Neuronal stem cell (in vitro differentiated cells): Measurements from ENCODE around the gene SLC6A6.
A peak's percentile ranks its signal among the peaks of the same experiment; 100 is the strongest.

Experiments used
- DNase-seq: peaks from one replicate; pipeline ENCODE4 v3.0.0-alpha.2; 2013; ENCODE audit warnings: low spot score
- H2AFZ ChIP-seq: one replicate; pipeline ENCODE4 v1.6.1; 2013; ENCODE audit warnings: mild to moderate bottlenecking, low read length, inconsistent platforms
- H2AK5ac ChIP-seq: 2 replicates; pipeline ENCODE4 v1.6.1; 2013; ENCODE audit warnings: low read depth, mild to moderate bottlenecking, inconsistent platforms, low read length, moderate library complexity, mixed read lengths
- H2BK120ac ChIP-seq: 2 replicates; pipeline ENCODE4 v1.6.1; 2013; ENCODE audit warnings: low read depth, mild to moderate bottlenecking, inconsistent platforms, low read length, moderate library complexity, mixed read lengths
- H2BK12ac ChIP-seq: one replicate; pipeline ENCODE4 v1.6.1; 2013; ENCODE audit warnings: low read length, inconsistent platforms
- H2BK15ac ChIP-seq: 2 replicates; pipeline ENCODE4 v1.6.1; 2013; ENCODE audit warnings: mild to moderate bottlenecking, low read length, inconsistent platforms, mixed read lengths
- H2BK5ac ChIP-seq: one replicate; pipeline ENCODE4 v1.6.1; 2013; ENCODE audit warnings: inconsistent platforms, mild to moderate bottlenecking, low read length, moderate library complexity
- H3K14ac ChIP-seq: one replicate; pipeline ENCODE4 v1.6.1; 2013; ENCODE audit warnings: low read length, inconsistent platforms
- H3K18ac ChIP-seq: 2 replicates; pipeline ENCODE4 v1.6.1; 2013; ENCODE audit warnings: low read length, inconsistent platforms
- H3K23ac ChIP-seq: 2 replicates; pipeline ENCODE4 v1.6.1; 2013; ENCODE audit warnings: low read depth, mild to moderate bottlenecking, mixed read lengths, low read length, inconsistent platforms; ENCODE audit not compliant: poor library complexity
- H3K27ac ChIP-seq: replicated peaks from 3 replicates; pipeline ENCODE4 v1.5.1; 2013; ENCODE audit warnings: low read length, inconsistent platforms
- H3K27me3 ChIP-seq, 3 experiments: 2 replicates each; pipeline ENCODE4 v1.6.1; 2013; ENCODE audit warnings: low read length in 3 of 3, mild to moderate bottlenecking in 2 of 3, inconsistent platforms in 1 of 3, low read depth in 1 of 3, mixed read lengths in 1 of 3, moderate library complexity in 1 of 3; ENCODE audit not compliant: control insufficient read depth in 3 of 3, insufficient read depth in 3 of 3
- H3K36me3 ChIP-seq, 2 donors: replicated peaks in 1 of 2; 2 replicates each; pipeline ENCODE4 v1.6.1; 2013; ENCODE audit warnings: low read length in 2 of 2; ENCODE audit not compliant: control insufficient read depth in 2 of 2, insufficient read depth in 2 of 2
- H3K4ac ChIP-seq: 2 replicates; pipeline ENCODE4 v1.6.1; 2013; ENCODE audit warnings: inconsistent platforms, mild to moderate bottlenecking, low read length, moderate library complexity
- H3K4me1 ChIP-seq, 2 donors: 1 replicate in 1 of 2; 2 replicates in 1 of 2; pipeline ENCODE4 v1.6.1; 2013; ENCODE audit warnings: low read length in 2 of 2, low read depth in 1 of 2; ENCODE audit not compliant: control insufficient read depth in 2 of 2, insufficient read depth in 1 of 2
- H3K4me2 ChIP-seq: one replicate; pipeline ENCODE4 v1.6.1; 2013; ENCODE audit warnings: mild to moderate bottlenecking, low read length, inconsistent platforms; ENCODE audit not compliant: insufficient read depth, poor library complexity, severe bottlenecking
- H3K4me3 ChIP-seq, 2 donors: 2 replicates each; pipeline ENCODE4 v1.5.1; 2013; ENCODE audit warnings: low read length in 2 of 2, mild to moderate bottlenecking in 2 of 2, inconsistent platforms in 1 of 2, moderate library complexity in 1 of 2
- H3K79me1 ChIP-seq: one replicate; pipeline ENCODE4 v1.6.1; 2013; ENCODE audit warnings: low read depth, mild to moderate bottlenecking, inconsistent platforms, low read length, moderate library complexity
- H3K9ac ChIP-seq: one replicate; pipeline ENCODE4 v1.6.1; 2013; ENCODE audit warnings: mild to moderate bottlenecking, low read depth, low read length, inconsistent platforms; ENCODE audit not compliant: poor library complexity
- H3K9me3 ChIP-seq, 2 donors: replicated peaks in 1 of 2; 2 replicates each; pipeline versions ENCODE3 to v1.6.1; 2013; ENCODE audit warnings: low read length in 2 of 2, mild to moderate bottlenecking in 2 of 2, inconsistent platforms in 1 of 2, low read depth in 1 of 2, mixed read lengths in 1 of 2, moderate library complexity in 1 of 2; ENCODE audit not compliant: control insufficient read depth in 2 of 2, insufficient read depth in 1 of 2
- H4K8ac ChIP-seq: one replicate; pipeline ENCODE4 v1.6.1; 2013; ENCODE audit warnings: low read depth, mild to moderate bottlenecking, inconsistent platforms, low read length, moderate library complexity
- H4K91ac ChIP-seq: one replicate; pipeline ENCODE4 v1.6.1; 2013; ENCODE audit warnings: low read length, low read depth, mild to moderate bottlenecking, inconsistent platforms; ENCODE audit not compliant: poor library complexity
- WGBS, 2 donors: extraction: QIAGEN DNeasy Blood & Tissue Kit; methylation state at CpG; one replicate each; pipeline ENCODE4 v1.1.7; 2013; ENCODE audit warnings: missing lambda C conversion rate in 2 of 2, mixed read lengths in 1 of 2; ENCODE audit not compliant: insufficient read length in 2 of 2, insufficient replicate concordance in 1 of 2; ENCODE audit errors: extremely low coverage in 2 of 2; 5-methylcytosine and 5-hydroxymethylcytosine counted together

SLC6A6 gene

GRCh38 chr3:14485981-14486380 is 83.6 kb downstream of the SLC6A6 start:
- Histone ChIP-seq H2BK5ac (peak overlapping the region; percentile 61), H4K91ac (no peak overlapping the region), H3K79me1 (no peaks in the 10 kb centered on the region), H2AK5ac (no peak overlapping the region), H2BK12ac (no peak overlapping the region), H3K18ac (no peak overlapping the region), H3K9ac (no peak overlapping the region), H3K27me3 (no peaks in the 10 kb centered on the region), H2AFZ (no peak overlapping the region), H3K4ac (no peak overlapping the region), H3K4me1 (peaks cover 3 to 4% of the 10 kb centered on the region in 2 donors), H3K23ac (no peak overlapping the region), H3K9me3 (no peaks in the 10 kb centered on the region), H3K36me3 (peaks cover 2 to 37% of the 10 kb centered on the region in 2 donors), H3K4me3 (peak overlapping the region in 1 of 2 donors; percentile 12), H4K8ac (no peak overlapping the region), H2BK15ac (no peak overlapping the region), H2BK120ac (no peak overlapping the region), H3K27ac (no peak overlapping the region), H3K14ac (no peak overlapping the region), H3K4me2 (no peak overlapping the region)
- no CpG with 5 or more reads among the region's 3 CpGs for WGBS, 2 donors
- DNase-seq: no peak

DNA sequence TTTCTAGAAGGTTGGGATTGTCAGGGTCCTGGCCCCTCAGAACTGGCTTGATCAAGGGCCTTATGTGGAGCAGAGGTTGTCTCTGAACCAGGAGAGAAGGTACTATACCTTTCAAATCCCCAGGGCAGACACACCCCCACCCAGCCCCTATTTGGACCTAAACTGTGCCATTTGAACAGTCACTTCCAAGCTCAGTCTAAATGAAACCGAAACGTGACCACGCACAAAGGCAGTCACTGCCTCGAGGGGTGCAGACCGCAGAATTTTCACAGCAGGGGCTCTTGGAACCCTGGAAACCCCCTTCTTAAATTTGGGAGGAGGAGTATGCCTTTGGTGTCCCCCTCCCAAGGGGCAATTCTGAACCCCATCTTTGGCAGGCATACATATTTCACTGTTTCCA is 84.1 kb downstream of the SLC6A6 start:
- no peaks in the 10 kb centered on the region for H3K9me3 ChIP-seq
- no peak overlapping the region for H2AK5ac ChIP-seq
- H3K36me3 ChIP-seq: peaks cover 2 to 35% of the 10 kb centered on the region in 2 donors
- H3K18ac ChIP-seq: no peak overlapping the region
- no peak overlapping the region for H3K4ac ChIP-seq
- no peak overlapping the region for H3K23ac ChIP-seq
- H2BK120ac ChIP-seq: no peak overlapping the region
- WGBS, 2 donors: no CpG with 5 or more reads among the region's 5 CpGs
- H2AFZ ChIP-seq: no peak overlapping the region
- H3K4me2 ChIP-seq: no peak overlapping the region
- H2BK5ac ChIP-seq: peak overlapping the region; percentile 61
- H3K14ac ChIP-seq: no peak overlapping the region
- no peak overlapping the region for H3K9ac ChIP-seq
- H3K4me3 ChIP-seq: no peak overlapping the region
- no peak for DNase-seq
- H4K91ac ChIP-seq: no peak overlapping the region
- H3K79me1 ChIP-seq: no peaks in the 10 kb centered on the region
- H3K27ac ChIP-seq: no peak overlapping the region
- H2BK15ac ChIP-seq: no peak overlapping the region
- H3K27me3 ChIP-seq: no peaks in the 10 kb centered on the region
- H3K4me1 ChIP-seq: peaks cover 3 to 4% of the 10 kb centered on the region in 2 donors
- H4K8ac ChIP-seq: no peak overlapping the region
- H2BK12ac ChIP-seq: no peak overlapping the region

- no peak overlapping the region for H2BK12ac ChIP-seq
- no peak overlapping the region for H3K4me2 ChIP-seq
- no peak overlapping the region for H3K4me3 ChIP-seq
- no peaks in the 10 kb centered on the region for H3K9me3 ChIP-seq
- no peak overlapping the region for H2AFZ ChIP-seq
- no CpG with 5 or more reads among the region's 8 CpGs for WGBS, 2 donors
- H2BK5ac ChIP-seq: no peak overlapping the region
- H3K23ac ChIP-seq: no peak overlapping the region
- H2BK15ac ChIP-seq: no peak overlapping the region
- H4K8ac ChIP-seq: no peak overlapping the region
- H3K79me1 ChIP-seq: no peaks in the 10 kb centered on the region
- H3K4me1 ChIP-seq: peaks cover 0 to 3% of the 10 kb centered on the region in 2 donors
- DNase-seq: no peak
- no peak overlapping the region for H2AK5ac ChIP-seq
- H2BK120ac ChIP-seq: no peak overlapping the region
- peaks cover 2 to 31% of the 10 kb centered on the region in 2 donors for H3K36me3 ChIP-seq
- H3K14ac ChIP-seq: no peak overlapping the region
- no peak overlapping the region for H3K18ac ChIP-seq
- H4K91ac ChIP-seq: no peak overlapping the region
- H3K9ac ChIP-seq: no peak overlapping the region
- no peaks in the 10 kb centered on the region for H3K27me3 ChIP-seq
- H3K27ac ChIP-seq: no peak overlapping the region
- no peak overlapping the region for H3K4ac ChIP-seq
Measured at GRCh38 chr3:14487086-14487485, 84.7 kb downstream of the SLC6A6 start.

DNA sequence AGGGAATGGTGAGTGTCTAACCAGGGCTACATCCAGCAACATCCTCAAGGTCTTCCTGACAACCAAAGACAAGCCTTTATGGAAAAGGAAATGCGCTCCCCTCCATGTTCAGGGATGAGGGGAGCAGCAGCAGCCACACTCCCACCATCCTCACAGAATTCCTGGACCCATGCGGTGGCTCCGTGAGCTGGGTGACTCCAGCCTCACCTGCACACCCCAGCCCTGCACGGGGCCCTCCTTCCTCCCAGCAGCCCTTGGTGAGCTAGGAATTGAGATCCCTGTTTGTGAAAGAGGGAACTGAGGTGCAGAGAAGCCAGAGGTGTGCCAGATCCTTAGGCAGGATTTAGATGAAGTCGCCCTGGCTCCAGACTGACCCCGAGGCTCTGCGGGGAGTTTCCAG is 85.4 kb downstream of the SLC6A6 start:
- no peak for DNase-seq
- Histone ChIP-seq H3K79me1 (no peaks in the 10 kb centered on the region), H2BK120ac (no peak overlapping the region), H2BK5ac (no peak overlapping the region), H2AK5ac (no peak overlapping the region), H3K14ac (no peak overlapping the region), H3K27me3 (no peaks in the 10 kb centered on the region), H2AFZ (no peak overlapping the region), H3K9me3 (no peaks in the 10 kb centered on the region), H4K8ac (no peak overlapping the region), H3K18ac (no peak overlapping the region), H2BK15ac (no peak overlapping the region), H3K27ac (no peak overlapping the region), H2BK12ac (no peak overlapping the region), H3K23ac (no peak overlapping the region), H3K4me3 (no peak overlapping the region), H4K91ac (no peak overlapping the region), H3K4me2 (no peak overlapping the region), H3K4me1 (peaks cover 0 to 3% of the 10 kb centered on the region in 2 donors), H3K9ac (no peak overlapping the region), H3K4ac (no peak overlapping the region), H3K36me3 (peaks cover 2 to 30% of the 10 kb centered on the region in 2 donors)
- no CpG with 5 or more reads among the region's 7 CpGs for WGBS, 2 donors
